NCI-H1417 (cell line): ENCODE data around the gene HOXA5.

Experiments
- DNase-seq, 3 experiments: peaks; one replicate each; lab custom pipeline; 2025; lab: John Stamatoyannopoulos, UW

The HOXA5 gene

DNA sequence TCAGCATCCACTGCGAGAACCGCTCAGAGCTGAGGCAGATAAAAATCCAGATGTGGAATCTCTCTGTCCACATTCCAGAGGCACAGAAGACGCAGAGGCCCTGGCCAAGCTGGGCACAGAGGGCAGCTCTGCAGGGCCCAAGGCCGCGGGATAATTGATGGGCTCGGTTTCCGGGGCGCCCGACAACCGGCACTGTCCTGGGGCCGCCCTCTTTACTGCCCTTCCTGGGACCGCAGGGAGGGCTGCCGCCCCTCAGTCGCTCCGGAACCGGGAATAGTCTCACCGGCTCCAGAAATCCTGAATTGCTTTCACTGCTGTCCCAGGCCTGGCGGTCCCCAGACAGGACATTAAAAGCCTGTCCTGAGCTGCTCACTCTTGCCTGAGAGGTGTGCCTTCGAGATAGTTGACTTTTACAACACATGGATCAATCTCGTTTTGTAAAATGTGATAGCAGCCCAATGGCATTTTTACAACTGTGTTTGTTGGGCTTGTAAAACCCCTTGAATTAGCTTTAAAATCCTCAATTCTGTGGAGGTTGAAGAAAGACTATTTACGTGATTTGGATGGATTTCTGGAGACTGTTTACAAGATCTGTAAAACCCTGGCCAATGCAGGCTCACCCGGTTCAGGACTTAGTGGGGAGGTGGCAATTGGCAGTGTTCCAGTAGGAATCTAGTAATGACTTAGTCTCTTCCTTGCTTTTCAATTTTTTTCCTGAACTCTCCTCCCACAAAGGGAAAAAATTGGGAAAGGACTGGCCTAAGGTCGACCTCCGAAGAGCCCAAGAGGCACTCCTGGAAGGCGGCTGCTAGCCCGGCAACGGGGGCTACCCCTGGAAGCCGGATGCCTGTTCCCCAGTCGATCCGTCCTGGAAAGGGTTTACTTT, 5.5 kb upstream of the HOXA5 start:
- DNase-seq, result peak; percentile 26 to 57 (median 49)

- DNase-seq, result peak; percentile 37 to 80 (median 69)
Observed at GRCh38 chr7:27148031-27148755, 4.7 kb upstream of the HOXA5 start.

DNA sequence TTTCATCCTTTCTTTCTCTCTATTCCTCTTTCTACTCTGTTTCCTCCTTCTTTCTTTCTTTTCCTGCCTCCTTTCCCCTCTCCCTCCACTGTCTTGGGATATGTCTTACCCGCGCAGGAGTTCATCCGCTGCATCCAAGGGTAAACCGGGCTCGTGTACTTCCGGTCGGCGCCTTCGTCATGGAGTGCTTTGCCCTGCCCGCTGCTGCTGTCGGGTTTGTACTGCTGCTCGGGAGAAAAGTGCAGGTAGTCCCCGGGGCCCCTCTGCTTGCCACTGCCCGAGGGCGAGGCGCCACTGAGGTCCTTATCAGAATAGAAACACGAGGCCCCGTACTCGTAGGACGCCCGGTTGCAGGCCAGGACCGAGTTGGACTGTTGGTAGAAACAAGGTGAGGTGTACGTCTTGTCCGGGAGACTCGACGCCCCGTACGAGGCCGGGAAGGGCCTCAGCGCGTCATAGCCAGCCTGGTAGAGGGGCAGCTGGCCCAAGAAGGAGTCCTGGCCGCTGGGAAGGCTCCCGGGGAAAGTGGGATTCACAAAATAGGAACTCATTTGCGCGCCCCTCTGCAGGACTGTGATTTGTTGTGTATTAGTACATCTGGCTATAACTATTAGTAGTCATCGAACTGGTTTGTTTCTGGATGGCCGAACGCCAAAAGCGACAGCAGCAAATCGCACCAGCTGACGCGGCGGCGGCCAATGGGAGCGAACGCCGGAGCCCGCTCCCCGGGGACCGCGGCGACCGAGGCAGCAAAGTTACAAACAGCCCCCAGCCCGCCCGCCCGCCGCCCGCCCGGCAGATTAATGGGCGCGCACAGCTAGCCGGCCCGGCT, 3.9 kb upstream of the HOXA5 start, which contains the start of gene HOXA6:
Gene HOXA6, minus strand, starts transcription at position 576 of the 832 bp plus-strand sequence. Its CDS starts 25 bp downstream, at position 551.
- peak; percentile 57 to 87 (median 83) for DNase-seq

DNA sequence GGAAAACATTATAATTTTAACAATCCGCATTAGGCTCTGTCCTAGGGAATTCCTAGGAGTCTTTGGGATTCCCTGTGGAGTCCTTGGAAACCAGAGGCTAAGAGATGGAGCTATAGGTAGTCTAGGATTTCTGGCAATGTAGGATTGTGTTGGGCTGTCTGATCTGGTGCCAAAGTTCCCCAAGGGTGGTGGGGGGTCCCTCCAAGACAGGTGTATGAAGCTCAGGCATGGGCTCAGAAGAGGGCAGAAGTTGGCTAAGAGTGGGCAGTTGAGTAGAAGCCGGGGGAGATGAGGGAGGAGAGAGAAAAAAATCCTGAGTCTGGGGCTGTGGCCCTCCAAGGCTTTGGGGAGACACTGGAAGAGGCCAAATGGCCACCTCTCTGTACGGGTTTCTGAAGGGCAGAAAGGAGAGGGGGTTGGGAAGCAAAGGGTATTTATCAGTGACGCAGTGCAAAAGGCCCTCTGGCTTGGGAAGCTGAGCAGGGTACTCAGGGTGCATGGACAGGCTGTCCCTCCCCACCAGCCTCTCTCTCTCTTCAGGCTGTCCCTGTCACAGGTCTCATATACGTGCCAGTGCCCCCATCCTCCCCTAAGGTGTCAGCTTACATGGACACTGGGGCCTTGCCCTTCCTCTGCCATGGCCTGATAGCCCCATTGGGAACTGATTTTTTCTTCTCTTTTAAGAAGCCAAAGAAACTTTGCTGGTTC, 3.2 kb upstream of the HOXA5 start:
- DNase-seq, result peak in 1 of 3 experiments; percentile 44

GRCh38 chr7:27145914-27146412, 2.5 kb upstream of the HOXA5 start:
- DNase-seq, result no peak

DNA sequence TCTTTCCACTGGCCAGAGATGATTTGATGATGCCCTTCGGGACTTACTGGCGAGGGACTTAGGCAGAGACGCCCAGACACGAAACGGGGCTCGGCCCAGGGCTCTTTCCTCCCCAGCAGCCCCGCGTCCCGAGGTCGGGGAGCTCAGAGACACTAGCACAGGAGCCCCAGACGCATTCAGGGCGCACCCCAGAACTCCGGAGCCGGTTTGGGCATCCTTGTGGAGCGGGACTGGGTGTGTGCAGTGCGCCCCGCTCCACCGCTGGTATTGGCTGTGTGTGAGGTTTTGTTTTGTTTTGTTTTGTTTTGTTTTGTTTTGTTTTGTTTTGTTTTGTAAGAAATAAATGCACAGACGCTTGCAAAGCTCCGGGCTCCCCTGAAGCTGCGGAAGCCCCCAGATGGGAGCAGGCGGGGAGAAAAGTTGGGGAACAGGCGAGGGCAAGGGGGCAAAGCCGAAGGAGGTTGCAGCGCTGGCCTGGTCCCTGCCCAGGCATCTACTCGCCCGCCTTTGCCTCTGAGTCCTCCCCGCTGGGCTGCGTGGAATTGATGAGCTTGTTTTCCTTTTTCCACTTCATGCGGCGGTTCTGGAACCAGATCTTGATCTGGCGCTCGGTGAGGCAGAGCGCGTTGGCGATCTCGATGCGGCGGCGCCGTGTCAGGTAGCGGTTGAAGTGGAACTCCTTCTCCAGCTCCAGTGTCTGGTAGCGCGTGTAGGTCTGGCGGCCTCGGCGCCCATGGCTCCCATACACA, 1.9 kb upstream of the HOXA5 start:
- no peak for DNase-seq

DNA sequence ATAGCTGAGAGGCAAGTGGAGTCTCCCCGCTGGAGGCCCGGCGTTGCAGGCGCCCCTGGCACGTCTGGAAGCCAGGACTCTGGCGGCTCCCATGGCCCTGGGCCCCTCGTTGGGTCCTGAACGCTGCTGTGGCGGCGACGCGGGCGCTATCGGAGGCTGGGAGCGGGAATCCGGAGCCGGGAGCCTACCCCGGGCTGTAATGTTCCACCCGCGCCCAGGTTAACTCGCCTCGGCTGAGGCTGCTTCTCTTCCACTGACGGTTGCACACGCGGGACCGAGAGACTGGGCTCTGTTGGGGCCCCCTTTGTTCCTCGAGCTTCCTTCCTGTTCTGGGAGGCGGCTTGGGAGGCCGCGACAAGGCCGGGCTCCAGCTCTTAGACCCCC, 1.3 kb upstream of the HOXA5 start:
- DNase-seq, result no peak

GRCh38 chr7:27143950-27144780, 684 bp upstream of the HOXA5 start:
- DNase-seq, result no peak

- peak in 2 of 3 experiments; percentile 67 to 70 for DNase-seq
Observed at GRCh38 chr7:27142580-27143022, 880 bp downstream of the HOXA5 start.

DNA sequence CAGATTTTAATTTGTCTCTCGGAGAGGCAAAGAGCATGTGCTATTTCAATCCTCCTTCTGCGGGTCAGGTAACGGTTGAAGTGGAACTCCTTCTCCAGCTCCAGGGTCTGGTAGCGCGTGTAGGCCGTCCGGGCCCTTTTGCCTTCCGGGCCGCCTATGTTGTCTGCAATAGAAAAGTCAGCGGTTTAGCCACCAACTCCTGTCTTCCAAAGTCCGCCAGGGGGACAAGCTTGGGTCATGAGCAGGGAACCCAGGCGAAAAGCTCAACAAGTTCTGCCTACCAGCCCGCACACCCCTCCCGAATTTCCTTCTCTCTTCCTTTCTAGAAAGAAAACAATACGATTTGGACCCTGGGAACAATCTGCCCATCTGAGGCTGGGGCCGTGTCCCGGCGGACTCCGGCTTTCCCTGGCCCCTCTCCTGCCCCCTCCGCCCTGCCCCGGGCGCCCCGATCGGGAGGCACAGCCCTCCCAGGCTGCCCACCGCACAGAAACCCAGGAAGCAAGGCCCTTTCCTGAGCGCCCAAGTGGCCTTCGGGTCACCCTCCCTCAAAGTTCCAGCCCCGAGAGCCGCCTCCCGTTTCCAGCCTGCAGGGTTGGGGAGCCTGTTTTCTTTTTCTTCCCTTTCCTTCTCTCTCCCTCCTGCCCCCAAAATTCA, 1.4 kb downstream of the HOXA5 start:
- DNase-seq, result peak in 2 of 3 experiments; percentile 37 to 45

- peak in 1 of 3 experiments; percentile 37 for DNase-seq
Observed at GRCh38 chr7:27141137-27141922, 2.2 kb downstream of the HOXA5 start.

GRCh38 chr7:27140126-27140857, 3.2 kb downstream of the HOXA5 start:
- no peak for DNase-seq

DNA sequence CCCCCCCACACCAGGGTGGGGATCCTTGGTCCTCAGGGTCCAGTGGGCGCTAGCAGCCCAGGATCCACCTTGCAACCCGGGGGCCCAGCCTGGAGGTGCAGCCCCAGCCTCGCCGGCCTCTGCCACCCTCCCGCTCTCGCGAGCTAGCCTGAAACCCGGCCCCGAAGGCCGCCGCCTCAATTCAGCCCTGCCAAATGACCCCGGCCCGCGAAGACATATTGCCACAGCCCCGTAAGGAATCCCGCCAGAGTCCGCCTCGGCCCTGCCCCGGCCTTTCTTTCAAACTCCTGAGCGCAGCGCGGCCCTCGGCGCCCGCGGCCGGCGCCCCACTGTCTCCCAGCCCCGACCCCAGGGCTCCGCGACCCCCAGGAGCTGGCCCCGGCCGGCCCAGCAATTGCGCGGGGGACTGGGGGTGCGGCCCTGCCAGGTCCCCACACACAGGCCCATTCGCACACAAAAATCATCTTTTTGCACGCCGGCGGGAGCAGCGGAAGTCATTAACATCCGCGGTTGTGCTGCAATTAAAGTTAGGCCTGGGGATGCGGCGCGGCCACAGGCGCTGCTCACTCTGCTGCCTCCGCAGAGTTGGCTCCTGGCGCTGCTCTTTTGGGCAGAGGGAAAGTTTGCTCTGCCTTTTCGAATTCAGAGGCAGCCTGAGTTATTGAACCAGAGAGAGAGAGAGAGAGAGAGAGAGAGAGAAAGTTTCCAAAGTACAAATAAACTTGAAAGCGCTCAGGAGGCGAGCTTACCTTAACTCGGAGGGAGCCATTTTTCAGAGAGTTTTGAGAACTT, 4.0 kb downstream of the HOXA5 start:
- no peak for DNase-seq

DNA sequence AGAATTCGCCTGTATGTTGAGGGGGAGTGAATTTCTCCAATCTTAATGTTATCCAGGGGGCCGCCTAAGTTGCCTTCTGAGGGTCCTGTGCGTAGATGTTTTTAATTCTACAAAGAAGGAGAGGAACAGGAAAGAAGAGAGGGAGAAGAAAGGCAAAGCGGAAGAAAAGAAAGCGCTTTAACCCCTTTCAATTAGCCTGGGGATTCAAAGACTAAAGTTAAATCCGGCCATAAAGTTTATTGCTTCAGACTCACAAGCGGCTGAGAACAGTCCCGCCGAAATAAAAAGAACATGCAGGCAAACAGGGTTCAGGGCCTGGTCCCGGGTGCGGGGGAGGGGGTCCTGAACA, 4.5 kb downstream of the HOXA5 start:
- DNase-seq, result no peak

- DNase-seq, result no peak
Observed at GRCh38 chr7:27138472-27138871, 5.0 kb downstream of the HOXA5 start.

DNA sequence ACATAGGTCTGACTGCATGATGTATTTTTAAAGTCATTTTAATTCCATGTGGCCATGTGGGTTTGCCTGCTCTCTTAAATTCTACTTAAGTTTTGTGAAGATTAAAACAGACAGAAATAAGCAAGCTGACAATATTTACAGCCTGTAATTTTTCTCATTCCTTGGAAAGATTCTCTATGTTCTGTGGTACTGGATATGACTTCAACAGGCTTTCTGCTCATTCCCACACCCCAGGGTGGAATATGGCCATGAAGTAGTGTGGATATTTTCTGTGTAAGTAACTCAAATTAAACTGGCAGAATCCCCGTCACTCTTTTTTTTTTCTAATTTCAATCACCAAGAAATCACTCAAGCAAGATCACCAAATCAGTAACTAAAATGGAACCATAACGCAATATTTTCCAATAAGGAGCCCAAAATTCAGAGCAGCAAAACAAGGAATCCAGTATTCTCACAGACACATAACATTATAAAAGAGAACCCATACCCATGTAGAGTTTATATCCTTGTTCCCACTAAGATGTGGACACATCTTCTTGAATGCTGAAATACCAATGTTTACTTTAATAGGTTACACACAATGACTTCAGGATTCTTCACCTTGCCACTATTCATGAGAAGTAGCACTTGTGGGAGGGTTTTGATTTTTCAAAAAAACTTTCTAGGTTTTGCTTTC, 5.7 kb downstream of the HOXA5 start:
- DNase-seq, result no peak
